ENCODE results near the gene LTBP3. TPM values are rescaled to one million over a fixed set of nuclear protein-coding genes. Genes with fewer than 3 reads are reported as not detected.

Gene LTBP3
- total and polyA plus RNA-seq, 2 of the 13 experiments (the other 11 are each of a cell fraction or from before 2014, with no cell fraction given), result 12.2 to 68.1 TPM

DNA sequence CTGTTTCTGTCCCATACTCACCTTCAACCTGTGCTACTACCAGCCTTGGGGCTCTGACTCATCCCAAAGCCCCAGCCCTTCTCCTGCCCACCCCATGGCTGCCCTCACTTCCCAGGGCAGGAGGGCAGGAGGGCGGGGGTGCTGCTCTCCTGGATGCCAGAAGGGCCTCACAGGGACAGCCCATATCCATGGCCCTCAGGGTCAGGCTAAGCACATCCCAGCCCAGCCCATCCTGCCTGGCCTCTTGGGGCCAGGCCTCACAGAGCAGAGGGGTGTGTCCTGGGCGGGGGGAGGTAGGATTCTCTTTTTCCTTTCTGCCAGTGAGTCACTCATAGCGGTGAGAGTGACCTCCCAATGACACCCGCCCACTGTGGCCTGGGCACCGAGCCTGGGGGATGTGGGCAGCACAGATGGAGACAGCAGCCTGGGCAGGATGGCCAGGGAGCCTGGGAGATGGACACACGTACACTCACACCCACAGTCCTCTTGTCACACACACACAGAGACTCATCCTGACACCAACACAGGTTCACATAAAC is 2.4 kb downstream of the LTBP3 start (continued):
- TF ChIP-seq THAP9 (CRISPR knock-in tag; IDR thresholded peaks at IDR 0.05; ENCODE audit: borderline replicate concordance), result no peak
- TF ChIP-seq ZBTB20 (CRISPR knock-in tag; IDR thresholded peaks at IDR 0.05; ENCODE audit: borderline replicate concordance, low read depth), result no peak
- TF ChIP-seq FOSL2 (CRISPR knock-in tag; IDR thresholded peaks at IDR 0.05), result peak; percentile 89
- no peak for TF ChIP-seq RAD51 (IDR thresholded peaks at IDR 0.05; ENCODE audit: borderline replicate concordance)
- no peak for TF ChIP-seq ZNF839 (CRISPR knock-in tag; IDR thresholded peaks at IDR 0.05; ENCODE audit: borderline replicate concordance)
- no peak; the same call in 1 of the 2 replicates for TF ChIP-seq ZBED4 (CRISPR knock-in tag; IDR thresholded peaks at IDR 0.05; ENCODE audit: borderline replicate concordance)
- TF ChIP-seq HOXD1 (CRISPR knock-in tag; IDR thresholded peaks at IDR 0.05), result no peak
- peak; percentile 84 for TF ChIP-seq ZNF746 (CRISPR knock-in tag; IDR thresholded peaks at IDR 0.05)
- no peak for TF ChIP-seq ARNT (IDR thresholded peaks at IDR 0.05)
- TF ChIP-seq ZNF496 (CRISPR knock-in tag; IDR thresholded peaks at IDR 0.05; ENCODE audit: insufficient replicate concordance), result no peak
- no peak for TF ChIP-seq ZNF780A (CRISPR knock-in tag; IDR thresholded peaks at IDR 0.05)
- TF ChIP-seq, protein P1, sequence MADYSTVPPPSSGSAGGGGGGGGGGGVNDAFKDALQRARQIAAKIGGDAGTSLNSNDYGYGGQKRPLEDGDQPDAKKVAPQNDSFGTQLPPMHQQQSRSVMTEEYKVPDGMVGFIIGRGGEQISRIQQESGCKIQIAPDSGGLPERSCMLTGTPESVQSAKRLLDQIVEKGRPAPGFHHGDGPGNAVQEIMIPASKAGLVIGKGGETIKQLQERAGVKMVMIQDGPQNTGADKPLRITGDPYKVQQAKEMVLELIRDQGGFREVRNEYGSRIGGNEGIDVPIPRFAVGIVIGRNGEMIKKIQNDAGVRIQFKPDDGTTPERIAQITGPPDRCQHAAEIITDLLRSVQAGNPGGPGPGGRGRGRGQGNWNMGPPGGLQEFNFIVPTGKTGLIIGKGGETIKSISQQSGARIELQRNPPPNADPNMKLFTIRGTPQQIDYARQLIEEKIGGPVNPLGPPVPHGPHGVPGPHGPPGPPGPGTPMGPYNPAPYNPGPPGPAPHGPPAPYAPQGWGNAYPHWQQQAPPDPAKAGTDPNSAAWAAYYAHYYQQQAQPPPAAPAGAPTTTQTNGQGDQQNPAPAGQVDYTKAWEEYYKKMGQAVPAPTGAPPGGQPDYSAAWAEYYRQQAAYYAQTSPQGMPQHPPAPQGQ (CRISPR knock-in tag; IDR thresholded peaks at IDR 0.05; ENCODE audit: borderline replicate concordance), result no peak
- TF ChIP-seq, protein P2, sequence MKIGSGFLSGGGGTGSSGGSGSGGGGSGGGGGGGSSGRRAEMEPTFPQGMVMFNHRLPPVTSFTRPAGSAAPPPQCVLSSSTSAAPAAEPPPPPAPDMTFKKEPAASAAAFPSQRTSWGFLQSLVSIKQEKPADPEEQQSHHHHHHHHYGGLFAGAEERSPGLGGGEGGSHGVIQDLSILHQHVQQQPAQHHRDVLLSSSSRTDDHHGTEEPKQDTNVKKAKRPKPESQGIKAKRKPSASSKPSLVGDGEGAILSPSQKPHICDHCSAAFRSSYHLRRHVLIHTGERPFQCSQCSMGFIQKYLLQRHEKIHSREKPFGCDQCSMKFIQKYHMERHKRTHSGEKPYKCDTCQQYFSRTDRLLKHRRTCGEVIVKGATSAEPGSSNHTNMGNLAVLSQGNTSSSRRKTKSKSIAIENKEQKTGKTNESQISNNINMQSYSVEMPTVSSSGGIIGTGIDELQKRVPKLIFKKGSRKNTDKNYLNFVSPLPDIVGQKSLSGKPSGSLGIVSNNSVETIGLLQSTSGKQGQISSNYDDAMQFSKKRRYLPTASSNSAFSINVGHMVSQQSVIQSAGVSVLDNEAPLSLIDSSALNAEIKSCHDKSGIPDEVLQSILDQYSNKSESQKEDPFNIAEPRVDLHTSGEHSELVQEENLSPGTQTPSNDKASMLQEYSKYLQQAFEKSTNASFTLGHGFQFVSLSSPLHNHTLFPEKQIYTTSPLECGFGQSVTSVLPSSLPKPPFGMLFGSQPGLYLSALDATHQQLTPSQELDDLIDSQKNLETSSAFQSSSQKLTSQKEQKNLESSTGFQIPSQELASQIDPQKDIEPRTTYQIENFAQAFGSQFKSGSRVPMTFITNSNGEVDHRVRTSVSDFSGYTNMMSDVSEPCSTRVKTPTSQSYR (CRISPR knock-in tag; IDR thresholded peaks at IDR 0.05; ENCODE audit: borderline replicate concordance), result no peak
- TF ChIP-seq ZNF432 (CRISPR knock-in tag; IDR thresholded peaks at IDR 0.05; ENCODE audit: borderline replicate concordance), result no peak
- TF ChIP-seq MED13 (CRISPR knock-in tag; IDR thresholded peaks at IDR 0.05), result no peak
- TF ChIP-seq ZC3H13 (CRISPR knock-in tag; IDR thresholded peaks at IDR 0.05), result no peak
- TF ChIP-seq HOXA3 (CRISPR knock-in tag; IDR thresholded peaks at IDR 0.05), result 0 out of 2 replicates have a peak, but pooled peaks have one; percentile 46
- no peak for TF ChIP-seq THAP11 (CRISPR knock-in tag; IDR thresholded peaks at IDR 0.05)
